HepG2 (cell line): Measurements from ENCODE around the gene FTL. TPM values are rescaled to one million over a fixed set of nuclear protein-coding genes. Genes with fewer than 3 reads are reported as not detected.

ENCODE experiments used
- AGO2 ChIP-seq: fragments of 200-400 bp; formaldehyde crosslinking; optimal IDR thresholded peaks from 2 replicates; pipeline ENCODE3; 2017; ENCODE audit warnings: mild to moderate bottlenecking, low read depth, low read length, moderate library complexity
- ARID2 ChIP-seq: sonication (generic); formaldehyde crosslinking; IDR thresholded peaks from 2 replicates; pipeline ENCODE4 v1.8.1; 2022; ENCODE audit warnings: mild to moderate bottlenecking, missing genetic modification reagents, borderline replicate concordance
- ARID4A ChIP-seq: sonication (generic); formaldehyde crosslinking; IDR thresholded peaks from 2 replicates; pipeline ENCODE4 v1.5.0; 2020; ENCODE audit warnings: mild to moderate bottlenecking, missing genetic modification reagents, borderline replicate concordance
- NFAT5 ChIP-seq: sonication (generic); formaldehyde crosslinking; IDR thresholded peaks from 2 replicates; pipeline ENCODE4 v1.4.0; 2020; ENCODE audit warnings: missing genetic modification reagents
- NFATC3 ChIP-seq: sonication (generic); formaldehyde crosslinking; IDR thresholded peaks from 2 replicates; pipeline ENCODE4 v1.5.1; 2020; ENCODE audit warnings: mild to moderate bottlenecking, missing genetic modification reagents
- NFYC ChIP-seq: IDR thresholded peaks from 2 replicates; pipeline ENCODE4 v1.6.1; 2016; ENCODE audit warnings: missing genetic modification reagents, missing compliant biosample characterization
- RBM22 ChIP-seq: fragments of 200-400 bp; formaldehyde crosslinking; optimal IDR thresholded peaks from 2 replicates; pipeline ENCODE3; 2017; ENCODE audit warnings: mild to moderate bottlenecking, low read length, moderate library complexity
- SNRNP70 ChIP-seq: fragments of 200-400 bp; formaldehyde crosslinking; IDR thresholded peaks from 2 replicates; pipeline ENCODE4 v1.6.1; 2017; ENCODE audit warnings: mild to moderate bottlenecking, low read depth, low read length, moderate library complexity
- YEATS2 ChIP-seq: sonication (generic); formaldehyde crosslinking; IDR thresholded peaks from 2 replicates; pipeline ENCODE4 v1.4.0; 2020; ENCODE audit warnings: missing genetic modification reagents, borderline replicate concordance
- ZFY ChIP-seq: sonication (generic); formaldehyde crosslinking; IDR thresholded peaks from 2 replicates; pipeline ENCODE4 v1.4.0; 2020; ENCODE audit warnings: missing genetic modification reagents
- ZIK1 ChIP-seq: sonication (generic); formaldehyde crosslinking; IDR thresholded peaks from 2 replicates; pipeline ENCODE4 v1.5.0; 2020; ENCODE audit warnings: mild to moderate bottlenecking, low read depth, missing genetic modification reagents, borderline replicate concordance
- ZNF143 ChIP-seq: sonication (generic); formaldehyde crosslinking; IDR thresholded peaks from 2 replicates; pipeline ENCODE4 v1.4.0; 2020; ENCODE audit warnings: missing genetic modification reagents
- ZNF225 ChIP-seq: sonication (generic); formaldehyde crosslinking; IDR thresholded peaks from 2 replicates; pipeline ENCODE4 v1.4.0; 2020; ENCODE audit warnings: mild to moderate bottlenecking, missing genetic modification reagents
- ZNF430 ChIP-seq: sonication (generic); formaldehyde crosslinking; IDR thresholded peaks from 2 replicates; pipeline ENCODE4 v1.9.0; 2021; ENCODE audit warnings: mild to moderate bottlenecking, missing genetic modification reagents
- ZNF761 ChIP-seq: sonication (generic); formaldehyde crosslinking; conservative IDR thresholded peaks from 2 replicates; pipeline ENCODE4 v1.4.0; 2020; ENCODE audit warnings: mild to moderate bottlenecking, missing genetic modification reagents
- ZNF772 ChIP-seq: sonication (generic); formaldehyde crosslinking; IDR thresholded peaks from 2 replicates; pipeline ENCODE4 v1.5.0; 2020; ENCODE audit warnings: mild to moderate bottlenecking, missing genetic modification reagents
- polyA plus RNA-seq, 8 experiments: library from polyadenylated mRNA; depleted of rRNA in 3 of 8; stranded (reverse) in 7 of 8; unstranded in 1 of 8; fragments of >200 nt; fragmentation: Illumina TruSeq in 4 of 8; extraction: Trizol in 4 of 8; gene quantifications; 2 replicates each; pipeline versions ENCODE4 v1.2.1 to v1.2.3, GENCODE V29; 2011 to 2016; ENCODE audit warnings: low read depth in 4 of 8, missing spikeins in 1 of 8, mixed read lengths in 1 of 8; ENCODE audit not compliant: insufficient read depth in 1 of 8
- total RNA-seq, 5 experiments: library from RNA; depleted of rRNA; stranded (reverse); fragments of >200 nt; fragmentation: Illumina TruSeq; extraction: Trizol; gene quantifications; 2 replicates each; pipeline ENCODE4 v1.2.3, GENCODE V29; 2016; ENCODE audit warnings: low read depth in 1 of 5
- TF ChIP-seq, protein P1 (sequence below): sonication (generic); formaldehyde crosslinking; IDR thresholded peaks from 2 replicates; pipeline ENCODE4 v1.4.0; 2020; ENCODE audit warnings: mild to moderate bottlenecking, missing genetic modification reagents

Gene FTL
- total and polyA plus RNA-seq, 2 of the 13 experiments (the other 11 are each of a cell fraction or from before 2014, with no cell fraction given), result 2,721 to 8,800 TPM

DNA sequence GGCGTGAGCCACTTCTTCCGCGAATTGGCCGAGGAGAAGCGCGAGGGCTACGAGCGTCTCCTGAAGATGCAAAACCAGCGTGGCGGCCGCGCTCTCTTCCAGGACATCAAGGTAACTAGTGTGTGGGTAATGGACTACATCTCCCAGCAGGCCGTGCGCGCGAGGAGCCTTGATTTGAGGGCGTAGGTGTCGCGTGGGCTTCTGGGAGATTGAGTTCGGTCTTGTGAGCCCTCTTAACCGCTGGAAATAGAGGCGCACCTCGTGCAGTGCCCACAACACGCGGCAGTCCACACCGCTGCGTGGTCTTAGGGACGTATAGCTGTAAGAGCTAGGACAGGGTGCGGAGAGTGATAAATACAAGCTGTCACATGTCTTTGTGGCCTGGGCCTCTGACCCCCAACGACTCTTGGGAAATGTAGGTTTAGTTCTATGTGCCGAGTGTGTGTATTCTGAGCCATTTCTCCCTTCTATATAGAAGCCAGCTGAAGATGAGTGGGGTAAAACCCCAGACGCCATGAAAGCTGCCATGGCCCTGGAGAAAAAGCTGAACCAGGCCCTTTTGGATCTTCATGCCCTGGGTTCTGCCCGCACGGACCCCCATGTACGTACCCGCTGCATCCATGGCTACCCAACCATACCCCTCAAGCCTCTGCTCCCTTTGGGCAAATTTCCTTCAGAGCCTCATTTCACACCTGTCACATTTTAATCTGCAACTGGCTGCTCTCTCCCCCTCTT is 864 bp downstream of the FTL start (continued):
- TF ChIP-seq ARID4A, result 0 out of 2 replicates have a peak, but pooled peaks have one; percentile 5
- peak; percentile 40; the same call in 1 of the 2 replicates for TF ChIP-seq ZNF430 (CRISPR knock-in tag)
- peak; percentile 100 for TF ChIP-seq AGO2
- TF ChIP-seq, protein P1, sequence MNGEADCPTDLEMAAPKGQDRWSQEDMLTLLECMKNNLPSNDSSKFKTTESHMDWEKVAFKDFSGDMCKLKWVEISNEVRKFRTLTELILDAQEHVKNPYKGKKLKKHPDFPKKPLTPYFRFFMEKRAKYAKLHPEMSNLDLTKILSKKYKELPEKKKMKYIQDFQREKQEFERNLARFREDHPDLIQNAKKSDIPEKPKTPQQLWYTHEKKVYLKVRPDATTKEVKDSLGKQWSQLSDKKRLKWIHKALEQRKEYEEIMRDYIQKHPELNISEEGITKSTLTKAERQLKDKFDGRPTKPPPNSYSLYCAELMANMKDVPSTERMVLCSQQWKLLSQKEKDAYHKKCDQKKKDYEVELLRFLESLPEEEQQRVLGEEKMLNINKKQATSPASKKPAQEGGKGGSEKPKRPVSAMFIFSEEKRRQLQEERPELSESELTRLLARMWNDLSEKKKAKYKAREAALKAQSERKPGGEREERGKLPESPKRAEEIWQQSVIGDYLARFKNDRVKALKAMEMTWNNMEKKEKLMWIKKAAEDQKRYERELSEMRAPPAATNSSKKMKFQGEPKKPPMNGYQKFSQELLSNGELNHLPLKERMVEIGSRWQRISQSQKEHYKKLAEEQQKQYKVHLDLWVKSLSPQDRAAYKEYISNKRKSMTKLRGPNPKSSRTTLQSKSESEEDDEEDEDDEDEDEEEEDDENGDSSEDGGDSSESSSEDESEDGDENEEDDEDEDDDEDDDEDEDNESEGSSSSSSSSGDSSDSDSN (CRISPR knock-in tag), result peak; percentile 54; the same call in 1 of the 2 replicates
- peak; percentile 66; the same call in 1 of the 2 replicates for TF ChIP-seq ARID2 (CRISPR knock-in tag)
- peak; percentile 92 for TF ChIP-seq RBM22
- peak; percentile 10; the same call in 1 of the 2 replicates for TF ChIP-seq NFATC3 (CRISPR knock-in tag)
- peak; percentile 50; the same call in 1 of the 2 replicates for TF ChIP-seq NFYC
- no peak; the same call in 1 of the 2 replicates for TF ChIP-seq ZNF225 (CRISPR knock-in tag)
- TF ChIP-seq ZIK1 (CRISPR knock-in tag), result 0 out of 2 replicates have a peak, but pooled peaks have one; percentile 37
- no peak for TF ChIP-seq YEATS2 (CRISPR knock-in tag)
- TF ChIP-seq ZNF772 (CRISPR knock-in tag), result 0 out of 2 replicates have a peak, but pooled peaks have one; percentile 21
- TF ChIP-seq SNRNP70, result no peak
- TF ChIP-seq ZNF761 (CRISPR knock-in tag), result peak; percentile 12; the same call in 1 of the 2 replicates
- peak; percentile 92 for TF ChIP-seq ZNF143
- TF ChIP-seq NFAT5 (CRISPR knock-in tag), result peak; percentile 72; the same call in 1 of the 2 replicates
- TF ChIP-seq ZFY, result no peak
